ENCODE data around the gene GLB1L3. TPM values are rescaled to one million over a fixed set of nuclear protein-coding genes. Genes with fewer than 3 reads are reported as not detected.

GLB1L3 gene
- total RNA-seq, 1 experiment from 2014 or later, result not detected

GRCh38 chr11:134243913-134244312, 32.3 kb upstream of the GLB1L3 start:
- no peak overlapping the region for H2AFZ ChIP-seq (ENCODE audit: low read depth, low read length, poor library complexity, severe bottlenecking)
- no peaks in the 10 kb centered on the region for H3K4me1 ChIP-seq (ENCODE audit: control insufficient read depth in 1 of 2, insufficient read depth in 2 of 2, low read length in 2 of 2)
- H3K9me2 ChIP-seq (ENCODE audit: insufficient read depth), result no peaks in the 10 kb centered on the region
- intact Hi-C loops (cut with micrococcal nuclease), result no loop called here
- no peak for ATAC-seq
- no peaks in the 10 kb centered on the region for H4K20me1 ChIP-seq (ENCODE audit: insufficient read depth)
- no peaks in the 10 kb centered on the region for H3K27me3 ChIP-seq (ENCODE audit: insufficient read depth, low read length)
- CTCF ChIA-PET, result interaction anchor here (1.4 kb wide), 1 partner anchor 19 kb away, joined by 3 read pairs; the partner anchor contains the start of genes NCAPD3 and VPS26B
- peaks cover 20 to 24% of the 10 kb centered on the region in 2 experiments for H3K36me3 ChIP-seq (ENCODE audit: control insufficient read depth in 1 of 2, insufficient read depth in 2 of 2, low read length in 2 of 2)
- H3K4me3 ChIP-seq (replicated peaks in 1 of 2; ENCODE audit: low read depth in 1 of 2, low read length in 2 of 2), result no peak overlapping the region
- H3K79me2 ChIP-seq (ENCODE audit: insufficient read depth, low read length), result no peaks in the 10 kb centered on the region
- TF ChIP-seq JUND (IDR thresholded peaks at IDR 0.05), result no peak
- TF ChIP-seq ELF1 (IDR thresholded peaks at IDR 0.05; ENCODE audit: borderline replicate concordance, low read depth), result no peak
- TF ChIP-seq SIN3A (IDR thresholded peaks at IDR 0.05; ENCODE audit: low read depth), result no peak
- no peak for TF ChIP-seq FOSL1 (IDR thresholded peaks at IDR 0.05; ENCODE audit: low read depth)
- no peak for TF ChIP-seq ZBTB33 (IDR thresholded peaks at IDR 0.05; ENCODE audit: extremely low read depth, insufficient replicate concordance, low read length)
- TF ChIP-seq, protein P1, sequence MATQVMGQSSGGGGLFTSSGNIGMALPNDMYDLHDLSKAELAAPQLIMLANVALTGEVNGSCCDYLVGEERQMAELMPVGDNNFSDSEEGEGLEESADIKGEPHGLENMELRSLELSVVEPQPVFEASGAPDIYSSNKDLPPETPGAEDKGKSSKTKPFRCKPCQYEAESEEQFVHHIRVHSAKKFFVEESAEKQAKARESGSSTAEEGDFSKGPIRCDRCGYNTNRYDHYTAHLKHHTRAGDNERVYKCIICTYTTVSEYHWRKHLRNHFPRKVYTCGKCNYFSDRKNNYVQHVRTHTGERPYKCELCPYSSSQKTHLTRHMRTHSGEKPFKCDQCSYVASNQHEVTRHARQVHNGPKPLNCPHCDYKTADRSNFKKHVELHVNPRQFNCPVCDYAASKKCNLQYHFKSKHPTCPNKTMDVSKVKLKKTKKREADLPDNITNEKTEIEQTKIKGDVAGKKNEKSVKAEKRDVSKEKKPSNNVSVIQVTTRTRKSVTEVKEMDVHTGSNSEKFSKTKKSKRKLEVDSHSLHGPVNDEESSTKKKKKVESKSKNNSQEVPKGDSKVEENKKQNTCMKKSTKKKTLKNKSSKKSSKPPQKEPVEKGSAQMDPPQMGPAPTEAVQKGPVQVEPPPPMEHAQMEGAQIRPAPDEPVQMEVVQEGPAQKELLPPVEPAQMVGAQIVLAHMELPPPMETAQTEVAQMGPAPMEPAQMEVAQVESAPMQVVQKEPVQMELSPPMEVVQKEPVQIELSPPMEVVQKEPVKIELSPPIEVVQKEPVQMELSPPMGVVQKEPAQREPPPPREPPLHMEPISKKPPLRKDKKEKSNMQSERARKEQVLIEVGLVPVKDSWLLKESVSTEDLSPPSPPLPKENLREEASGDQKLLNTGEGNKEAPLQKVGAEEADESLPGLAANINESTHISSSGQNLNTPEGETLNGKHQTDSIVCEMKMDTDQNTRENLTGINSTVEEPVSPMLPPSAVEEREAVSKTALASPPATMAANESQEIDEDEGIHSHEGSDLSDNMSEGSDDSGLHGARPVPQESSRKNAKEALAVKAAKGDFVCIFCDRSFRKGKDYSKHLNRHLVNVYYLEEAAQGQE (IDR thresholded peaks at IDR 0.05; ENCODE audit: low read depth), result no peak
- no peak for TF ChIP-seq POLR2AphosphoS5 (IDR thresholded peaks at IDR 0.05; ENCODE audit: low read depth, low read length)
- no peak for TF ChIP-seq EGR1 (IDR thresholded peaks at IDR 0.05; ENCODE audit: low read depth)
- no peak for TF ChIP-seq POLR2A (IDR thresholded peaks at IDR 0.05; ENCODE audit: borderline replicate concordance, extremely low read depth, insufficient read depth, insufficient read length)
- TF ChIP-seq, protein P2, sequence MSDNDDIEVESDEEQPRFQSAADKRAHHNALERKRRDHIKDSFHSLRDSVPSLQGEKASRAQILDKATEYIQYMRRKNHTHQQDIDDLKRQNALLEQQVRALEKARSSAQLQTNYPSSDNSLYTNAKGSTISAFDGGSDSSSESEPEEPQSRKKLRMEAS (IDR thresholded peaks at IDR 0.05), result no peak
- no peak for TF ChIP-seq SRF (IDR thresholded peaks at IDR 0.05; ENCODE audit: low read depth)
- TF ChIP-seq YY1 (IDR thresholded peaks at IDR 0.05; ENCODE audit: extremely low read depth, insufficient replicate concordance, low read depth, low read length), result no peak
- TF ChIP-seq EZH2phosphoT487 (IDR thresholded peaks at IDR 0.05; ENCODE audit: borderline replicate concordance), result no peak
- TF ChIP-seq, protein P3, sequence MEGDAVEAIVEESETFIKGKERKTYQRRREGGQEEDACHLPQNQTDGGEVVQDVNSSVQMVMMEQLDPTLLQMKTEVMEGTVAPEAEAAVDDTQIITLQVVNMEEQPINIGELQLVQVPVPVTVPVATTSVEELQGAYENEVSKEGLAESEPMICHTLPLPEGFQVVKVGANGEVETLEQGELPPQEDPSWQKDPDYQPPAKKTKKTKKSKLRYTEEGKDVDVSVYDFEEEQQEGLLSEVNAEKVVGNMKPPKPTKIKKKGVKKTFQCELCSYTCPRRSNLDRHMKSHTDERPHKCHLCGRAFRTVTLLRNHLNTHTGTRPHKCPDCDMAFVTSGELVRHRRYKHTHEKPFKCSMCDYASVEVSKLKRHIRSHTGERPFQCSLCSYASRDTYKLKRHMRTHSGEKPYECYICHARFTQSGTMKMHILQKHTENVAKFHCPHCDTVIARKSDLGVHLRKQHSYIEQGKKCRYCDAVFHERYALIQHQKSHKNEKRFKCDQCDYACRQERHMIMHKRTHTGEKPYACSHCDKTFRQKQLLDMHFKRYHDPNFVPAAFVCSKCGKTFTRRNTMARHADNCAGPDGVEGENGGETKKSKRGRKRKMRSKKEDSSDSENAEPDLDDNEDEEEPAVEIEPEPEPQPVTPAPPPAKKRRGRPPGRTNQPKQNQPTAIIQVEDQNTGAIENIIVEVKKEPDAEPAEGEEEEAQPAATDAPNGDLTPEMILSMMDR (IDR thresholded peaks at IDR 0.05 in 2 of 3, conservative IDR thresholded peaks at IDR 0.05 in 1 of 3; ENCODE audit: borderline replicate concordance in 1 of 3, insufficient read depth in 1 of 3, low read depth in 2 of 3, low read length in 2 of 3), result no peak
- no peak for TF ChIP-seq ZFX (IDR thresholded peaks at IDR 0.05)
- TF ChIP-seq EZH2 (IDR thresholded peaks at IDR 0.05), result no peak
- no peak overlapping the region for H3K27ac ChIP-seq (ENCODE audit: low read depth, low read length)
- H3K9me3 ChIP-seq (ENCODE audit: control insufficient read depth in 1 of 2, insufficient read depth in 1 of 2, low read depth in 1 of 2, low read length in 2 of 2), result no peaks in the 10 kb centered on the region
- no peak overlapping the region for H3K4me2 ChIP-seq (ENCODE audit: low read length)
- H3K9ac ChIP-seq (ENCODE audit: low read length), result no peak overlapping the region
- no TSS peak for BruUV-seq (replicated peaks)
- DNase-seq (ENCODE audit: low read depth, low spot score), result no peak
- POLR2A ChIA-PET, result no interaction called here
- RAD21 ChIA-PET (ENCODE audit: low non-redundant PET in 1 of 2, low total read pairs in 2 of 2, uncharacterized antibody in 2 of 2, unreplicated experiment in 2 of 2), result no interaction called here
